HG03108 (cell line): ENCODE data around the gene HECTD1.

Experiments
- ATAC-seq: cut with Tn5 transposase; IDR thresholded peaks from one replicate; pipeline ENCODE4 v1.9.1; 2021; ENCODE audit warnings: moderate library complexity; ENCODE audit not compliant: unreplicated experiment

Gene HECTD1

DNA sequence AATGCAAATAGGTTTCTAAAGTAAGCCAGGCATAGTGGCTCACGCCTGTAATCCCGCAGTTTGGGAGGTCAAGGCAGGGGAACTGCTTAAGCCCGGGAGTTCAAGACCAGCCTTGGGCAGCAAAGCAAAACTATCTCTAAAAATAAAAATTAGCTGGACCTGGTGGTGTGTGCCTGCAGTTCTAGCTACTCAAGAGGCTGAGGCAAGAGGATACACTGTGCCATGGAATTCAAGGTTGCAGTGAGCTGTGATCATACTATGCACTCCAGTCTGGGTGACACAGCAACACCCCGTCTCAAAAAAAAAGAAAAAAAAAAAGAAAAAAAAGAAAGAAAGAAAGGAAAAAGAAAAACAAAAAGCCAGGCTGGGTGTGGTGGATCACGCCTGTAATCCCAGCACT lies 46.3 kb downstream of the HECTD1 start:
- no peak for ATAC-seq

GRCh38 chr14:31159682-31160296 lies 47.8 kb downstream of the HECTD1 start:
- ATAC-seq = no peak

DNA sequence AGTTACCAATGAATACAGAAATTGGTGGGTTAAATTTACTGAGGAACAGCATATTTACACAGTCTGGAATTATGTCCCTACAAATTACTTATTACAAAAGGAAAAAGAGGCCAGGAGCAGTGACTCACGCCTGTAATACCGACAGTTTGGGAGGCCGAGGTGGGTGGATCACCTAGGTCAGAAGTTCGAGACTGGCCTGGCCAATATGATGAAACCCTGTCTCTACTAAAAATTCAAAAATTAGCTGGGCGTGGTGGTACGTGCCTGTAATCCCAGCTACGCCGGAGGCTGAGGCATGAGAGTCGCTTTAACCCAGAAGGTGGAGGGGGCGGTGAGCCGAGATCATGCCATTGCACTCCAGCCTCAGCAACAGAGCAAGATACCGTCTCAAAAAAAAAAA lies 52.6 kb downstream of the HECTD1 start:
- ATAC-seq = no peak

DNA sequence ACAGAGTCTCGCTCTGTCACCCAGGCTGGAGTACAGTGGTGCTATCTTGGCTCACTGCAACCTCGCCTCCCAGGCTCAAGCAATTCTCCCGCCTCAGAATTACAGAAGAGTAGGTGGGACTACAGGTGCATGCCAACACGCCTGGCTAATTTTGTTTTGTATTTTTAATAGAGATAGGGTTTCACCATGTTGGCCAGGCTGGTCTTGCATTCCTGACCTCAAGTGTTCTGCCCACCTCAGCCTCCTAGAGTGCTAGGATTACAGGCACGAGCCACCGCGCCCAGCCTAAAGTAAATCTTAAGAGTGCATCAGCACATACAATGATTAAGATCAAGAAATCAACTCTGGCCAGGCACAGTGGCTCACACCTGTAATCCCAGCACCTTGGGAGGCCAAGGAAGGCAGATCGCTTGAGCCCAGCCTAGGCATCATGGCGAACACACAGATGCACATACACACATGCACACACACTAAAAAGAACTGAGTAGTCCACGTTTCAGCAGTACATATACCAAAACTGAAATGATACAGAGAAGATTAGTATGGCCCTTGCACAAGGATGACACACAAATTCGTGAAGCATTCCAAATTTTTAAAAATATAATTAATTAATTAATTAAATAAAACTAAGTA lies 65.0 kb downstream of the HECTD1 start:
- no peak for ATAC-seq

DNA sequence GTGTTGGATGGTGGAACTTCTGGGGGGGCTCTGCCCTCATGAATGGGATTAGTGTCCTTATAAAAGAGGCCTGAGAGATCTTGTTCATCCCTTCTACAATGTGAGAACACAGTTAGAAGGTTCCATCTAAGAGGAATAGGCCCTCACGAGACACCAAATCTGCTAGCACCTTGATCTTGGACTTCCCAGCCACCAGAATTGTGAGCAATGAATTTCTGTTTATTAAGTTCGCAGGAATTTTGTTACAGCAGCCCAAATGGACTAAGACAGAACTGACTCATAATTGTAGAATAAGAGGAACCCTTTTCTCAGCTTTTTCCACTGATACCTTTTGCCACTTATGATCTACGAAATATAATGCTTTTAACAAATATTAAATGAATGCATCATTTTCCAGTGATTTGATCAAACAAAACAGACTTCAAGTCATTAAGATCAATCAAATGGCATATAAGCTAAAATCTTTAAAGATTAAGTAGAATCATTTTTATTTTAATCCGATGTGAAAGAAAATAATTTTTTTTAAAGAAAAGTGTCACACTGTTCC lies 68.2 kb downstream of the HECTD1 start:
- no peak for ATAC-seq

DNA sequence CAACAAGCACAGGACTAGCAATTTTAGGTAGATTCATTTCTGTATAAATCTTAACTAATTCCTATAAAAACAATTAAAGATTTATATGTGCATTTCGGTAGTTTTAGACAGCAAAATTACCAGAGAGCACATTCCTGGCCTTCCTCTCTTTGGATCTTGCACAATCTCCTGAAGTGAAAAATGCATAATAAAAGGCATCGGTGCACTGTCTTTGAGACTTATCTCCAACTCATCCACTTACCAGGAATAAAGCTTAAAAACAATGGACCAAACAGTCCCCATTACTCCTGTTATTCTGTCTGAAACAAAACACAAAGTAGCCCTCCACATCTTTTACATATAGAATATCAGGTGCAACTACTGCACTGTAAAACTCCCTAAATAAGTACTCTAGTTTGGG lies 69.3 kb downstream of the HECTD1 start:
- ATAC-seq = no peak

- no peak for ATAC-seq
These were observed 70.2 kb downstream of the HECTD1 start for GRCh38 chr14:31137214-31137889.

- no peak for ATAC-seq
These were observed 74.5 kb downstream of the HECTD1 start for GRCh38 chr14:31133133-31133532.

DNA sequence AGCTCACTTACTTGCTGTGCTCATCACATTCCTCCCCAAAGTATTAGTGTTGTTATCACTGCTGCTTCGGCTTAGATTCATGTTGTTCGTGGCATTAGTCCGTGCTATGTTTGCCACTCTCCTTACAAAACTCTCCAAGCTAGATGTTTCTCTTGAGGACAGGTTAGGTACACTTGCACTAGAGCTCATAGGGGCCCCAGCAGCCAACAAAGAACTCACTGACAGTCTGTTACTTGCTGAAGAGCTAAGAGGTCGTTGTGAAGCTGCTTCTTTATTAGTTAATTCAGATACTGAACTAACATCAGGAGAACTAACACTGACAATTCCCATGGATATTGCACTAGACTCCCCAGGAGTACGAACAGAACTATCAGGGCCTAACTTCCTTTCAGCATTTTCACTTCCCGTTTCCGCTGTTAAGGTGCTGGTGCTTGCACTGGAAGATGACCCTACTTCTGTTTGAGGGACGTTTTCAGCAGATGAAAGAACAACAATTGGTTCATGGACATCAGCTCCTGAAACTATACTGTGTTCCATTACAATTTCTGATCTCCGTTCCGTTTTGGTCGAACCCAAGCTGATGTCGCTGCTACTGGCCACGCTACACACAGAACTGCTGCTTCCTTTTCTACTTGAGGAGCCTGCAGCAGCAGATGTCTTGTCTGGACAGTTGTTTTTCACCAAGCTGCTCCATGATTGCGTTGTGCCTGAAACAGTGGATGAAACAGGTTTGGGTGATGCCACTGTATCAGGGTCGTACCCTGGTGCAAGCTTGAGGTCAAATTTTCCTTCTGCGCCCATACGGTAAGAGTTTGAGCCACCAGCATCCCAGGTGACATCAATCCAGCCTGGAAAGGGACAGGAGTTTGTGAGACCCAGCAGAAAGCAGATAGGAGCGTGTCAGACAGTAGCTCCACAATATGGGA lies 78.7 kb downstream of the HECTD1 start:
- no peak for ATAC-seq

GRCh38 chr14:31127690-31128089 lies 79.9 kb downstream of the HECTD1 start:
- ATAC-seq = peak; percentile 72

- no peak for ATAC-seq
These were observed 80.9 kb downstream of the HECTD1 start for GRCh38 chr14:31126680-31127079.

DNA sequence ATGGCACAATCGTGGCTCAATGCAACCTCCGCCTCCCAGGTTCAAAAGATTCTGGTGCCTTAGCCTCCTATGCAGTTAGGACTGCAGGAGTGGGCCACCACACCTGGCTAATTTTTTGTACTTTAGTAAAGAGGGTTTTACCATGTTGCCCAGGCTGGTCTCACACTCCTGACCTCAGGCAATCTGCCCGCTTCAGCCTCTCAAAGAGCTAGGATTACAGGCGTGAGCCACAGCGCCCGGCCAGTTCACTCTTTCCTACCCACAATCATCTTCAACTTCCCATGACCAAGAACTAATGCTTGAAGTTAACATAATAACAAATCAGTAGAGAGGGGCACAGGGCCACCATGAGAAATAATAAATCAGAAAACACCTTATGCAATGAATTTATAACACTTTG lies 82.4 kb downstream of the HECTD1 start:
- ATAC-seq = no peak

DNA sequence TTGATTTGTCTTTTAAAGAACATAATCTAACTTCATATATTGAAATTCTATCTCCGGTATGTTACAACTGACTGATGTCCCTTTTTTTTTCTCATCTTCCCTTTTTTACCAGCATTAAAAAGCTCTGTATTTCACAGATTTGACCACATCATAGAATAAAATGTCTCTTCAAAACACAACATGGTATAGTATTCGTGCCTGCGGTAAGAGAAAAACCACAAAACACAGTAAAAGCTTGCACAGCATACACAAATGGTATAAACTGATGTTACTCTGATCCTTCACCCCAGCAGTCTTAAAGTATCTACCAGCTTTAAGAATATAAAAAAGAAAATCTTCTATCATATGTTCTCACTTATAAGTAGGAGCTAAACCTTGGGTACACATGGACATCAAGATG lies 83.4 kb downstream of the HECTD1 start:
- ATAC-seq = no peak

GRCh38 chr14:31122921-31123320 lies 84.7 kb downstream of the HECTD1 start:
- no peak for ATAC-seq

DNA sequence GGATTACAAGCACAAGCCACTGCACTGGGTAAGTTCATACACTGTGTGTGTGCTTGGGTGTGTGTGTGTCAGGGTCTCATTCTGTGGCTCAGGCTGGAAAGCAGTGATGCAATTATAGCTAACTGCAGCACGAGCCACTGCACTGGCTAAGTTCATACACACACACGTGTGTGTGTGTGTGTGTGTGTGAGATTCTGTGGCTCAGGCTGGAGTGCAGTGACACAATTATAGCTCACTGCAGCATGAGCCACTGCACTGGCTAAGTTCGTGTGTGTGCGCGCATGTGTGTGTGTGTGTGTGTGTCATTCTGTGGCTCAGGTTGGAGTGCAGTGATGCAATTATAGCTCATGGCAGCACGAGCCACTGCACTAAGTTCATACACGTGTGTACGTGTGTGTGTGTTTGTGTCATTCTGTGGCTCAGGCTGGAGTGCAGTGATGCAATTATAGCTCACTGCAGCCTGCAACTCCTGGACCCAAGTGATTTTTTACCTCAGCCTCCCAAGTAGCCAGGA lies 85.4 kb downstream of the HECTD1 start:
- no peak for ATAC-seq

DNA sequence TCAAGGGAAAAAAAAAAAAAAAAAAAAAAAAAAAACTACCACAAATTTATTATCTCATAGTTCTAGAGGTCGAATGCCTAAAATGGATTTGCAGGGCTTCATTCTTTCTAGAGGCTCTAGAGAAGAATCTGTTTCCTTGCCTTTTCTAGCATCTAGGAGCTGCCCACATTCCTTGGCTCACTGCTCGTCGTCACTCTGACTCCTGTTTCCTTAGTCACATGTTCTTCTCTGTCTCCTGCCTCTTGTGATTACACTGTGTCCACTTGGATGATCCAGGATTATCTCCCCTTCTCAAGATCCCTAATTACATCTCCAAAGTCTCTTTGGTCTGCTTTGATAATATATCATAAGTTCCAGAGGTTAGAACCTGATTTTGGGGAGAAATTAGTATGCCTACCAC lies 88.7 kb downstream of the HECTD1 start:
- no peak for ATAC-seq

DNA sequence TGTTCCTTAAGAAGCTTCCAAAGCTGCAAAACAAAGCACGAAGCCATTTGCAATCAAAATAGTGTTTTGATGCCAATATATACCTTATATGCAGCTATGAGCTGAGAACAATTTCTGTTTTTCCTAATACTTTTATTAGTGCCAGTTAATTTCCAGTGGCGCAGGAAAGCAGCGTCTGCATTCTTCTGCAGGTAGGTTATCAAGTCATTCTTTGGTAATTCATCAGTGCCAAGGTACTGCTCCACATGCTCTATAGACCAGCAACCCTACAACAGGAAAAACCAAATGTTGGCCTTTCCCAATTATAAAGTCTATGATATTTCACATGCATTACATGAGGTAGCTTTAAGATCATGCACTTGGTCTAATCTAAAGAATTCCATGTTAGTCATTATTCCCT lies 93.8 kb downstream of the HECTD1 start:
- ATAC-seq = no peak

GRCh38 chr14:31110872-31111271 lies 96.7 kb downstream of the HECTD1 start:
- no peak for ATAC-seq

- no peak for ATAC-seq
These were observed 98.3 kb downstream of the HECTD1 start for GRCh38 chr14:31109257-31109656.

DNA sequence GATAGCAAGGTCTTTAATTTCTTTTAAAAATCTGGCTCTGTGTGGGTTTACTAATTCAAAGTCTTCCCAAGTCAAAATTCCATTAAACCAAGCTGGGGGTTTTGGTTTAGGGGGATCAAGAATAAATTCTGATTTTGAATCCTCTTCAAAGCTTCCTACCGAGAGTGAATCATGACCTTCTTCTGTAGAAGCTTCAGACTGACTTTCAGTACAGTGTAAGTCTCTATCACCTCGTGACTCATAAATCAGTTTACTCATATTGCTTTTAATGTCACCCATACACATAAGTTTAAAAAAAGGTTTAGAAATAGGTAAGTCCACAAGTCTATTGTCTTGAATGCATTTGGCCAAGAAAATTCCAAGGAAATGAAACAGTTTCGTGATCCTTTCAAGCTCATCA lies 100.8 kb downstream of the HECTD1 start:
- no peak for ATAC-seq

GRCh38 chr14:31097081-31097480 lies 110.5 kb downstream of the HECTD1 start:
- no peak for ATAC-seq
